Skeletal muscle tissue (tissue), 4 donors: ENCODE data around the gene RPH3AL. TPM values are rescaled to one million over a fixed set of nuclear protein-coding genes. Genes with fewer than 3 reads are reported as not detected.
"Not testable (repeated sequence)": the region's sequence is repeated elsewhere in the genome, so short reads cannot be mapped to it uniquely, and the experiment has no call there.

Experiments
- H3K27ac ChIP-seq: one replicate; pipeline ENCODE4 v1.7.0; 2013; ENCODE audit warnings: mild to moderate bottlenecking, low read depth, low read length, inconsistent platforms
- H3K27me3 ChIP-seq, 3 donors: one replicate each; pipeline ENCODE4 v1.7.0; 2013; ENCODE audit warnings: low read length in 3 of 3; ENCODE audit not compliant: control insufficient read depth in 3 of 3, insufficient read depth in 3 of 3
- H3K36me3 ChIP-seq, 3 donors: one replicate each; pipeline ENCODE4 v1.7.0; 2013; ENCODE audit warnings: low read length in 3 of 3; ENCODE audit not compliant: control insufficient read depth in 3 of 3, insufficient read depth in 3 of 3
- H3K4me1 ChIP-seq, 3 donors: one replicate each; pipeline ENCODE4 v1.7.0; 2013; ENCODE audit warnings: low read length in 3 of 3, mild to moderate bottlenecking in 3 of 3; ENCODE audit not compliant: control insufficient read depth in 3 of 3, insufficient read depth in 3 of 3
- H3K4me3 ChIP-seq, 3 donors: one replicate each; pipeline ENCODE4 v1.7.0; 2013; ENCODE audit warnings: low read length in 3 of 3
- H3K9ac ChIP-seq, 3 donors: one replicate each; pipeline ENCODE4 v1.7.0; 2013; ENCODE audit warnings: low read length in 3 of 3, mild to moderate bottlenecking in 3 of 3, moderate library complexity in 2 of 3, low read depth in 1 of 3
- H3K9me3 ChIP-seq, 3 donors: one replicate each; pipeline ENCODE4 v1.7.0; 2013; ENCODE audit warnings: low read length in 3 of 3; ENCODE audit not compliant: control insufficient read depth in 3 of 3
- total RNA-seq: library from RNA; depleted of rRNA; stranded (reverse); fragments of >200 nt; gene quantifications from one replicate; pipeline ENCODE4 v1.2.3, GENCODE V29; 2014
- donor health status: Osteomylitis.

Gene RPH3AL
- total RNA-seq, 1 donor from 2014 or later = 1.6 TPM

DNA sequence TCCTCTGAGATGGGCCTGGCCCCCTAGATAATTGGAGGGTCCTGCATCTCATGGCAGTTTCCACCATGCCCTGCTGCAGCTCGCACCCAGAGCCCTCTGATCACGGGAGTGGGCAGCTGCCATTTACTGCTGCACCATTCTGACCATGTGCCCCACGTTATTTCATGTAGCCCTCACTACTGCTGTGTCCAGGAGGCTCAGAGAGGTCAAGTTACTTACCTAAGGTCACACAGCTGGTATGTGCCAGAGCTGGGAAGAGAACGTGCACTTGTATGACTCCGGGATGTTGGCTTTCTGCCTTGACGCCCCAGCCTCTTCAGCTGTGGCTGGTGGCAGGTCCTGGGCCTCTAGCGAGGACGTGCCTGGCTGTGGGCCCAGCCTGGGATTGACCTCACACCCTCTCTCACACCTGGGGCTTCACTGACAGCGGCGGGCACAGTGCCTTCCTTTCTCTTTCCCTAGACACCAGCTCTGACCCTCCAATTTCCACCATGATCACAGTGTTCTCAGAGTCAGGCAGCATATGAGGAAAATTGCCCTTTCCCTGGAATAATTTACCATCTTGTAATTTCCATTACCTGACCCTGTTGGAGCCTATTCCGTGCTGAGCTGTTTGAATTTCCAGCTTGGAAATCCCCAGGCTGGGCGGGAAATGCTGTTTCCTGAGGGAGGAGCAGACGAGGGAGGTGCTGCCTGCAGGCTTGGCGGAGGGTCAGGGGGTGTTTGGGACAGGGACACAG, 152.6 kb downstream of the RPH3AL start:
- no peaks in the 10 kb centered on the region for H3K36me3 ChIP-seq
- peaks cover 44 to 72% (median 60%) of the 10 kb centered on the region in 3 donors for H3K27me3 ChIP-seq
- peak overlapping the region in 1 of 3 donors; percentile 45 for H3K4me3 ChIP-seq

DNA sequence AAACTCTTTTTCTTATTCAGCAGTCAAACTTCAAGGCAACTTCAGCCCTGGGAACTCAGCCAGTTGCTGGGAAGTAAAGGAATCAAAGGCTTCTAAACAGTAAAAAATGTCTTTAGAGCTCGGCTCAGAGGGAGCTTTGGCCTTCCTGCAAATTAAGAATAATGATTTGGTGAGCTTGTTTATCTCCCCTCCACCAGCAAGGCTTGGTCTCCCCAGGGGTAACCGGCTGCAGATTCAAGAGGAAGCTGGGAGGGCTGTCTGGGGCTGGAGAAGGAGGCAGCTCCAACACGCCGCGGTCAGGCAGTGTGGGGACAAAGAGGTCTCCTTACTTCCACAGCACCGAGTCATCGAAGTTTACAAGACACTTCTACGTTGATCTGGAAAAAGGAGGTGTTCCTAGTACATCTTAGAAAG, 153.4 kb downstream of the RPH3AL start:
- Histone ChIP-seq H3K27me3 (peaks cover 44 to 71% (median 59%) of the 10 kb centered on the region in 3 donors), H3K9me3 (peaks cover 0 to 3% (median 0%) of the 10 kb centered on the region in 3 donors), H3K4me3 (peak overlapping the region in 1 of 3 donors; percentile 41), H3K36me3 (no peaks in the 10 kb centered on the region), H3K27ac (peak overlapping the region; percentile 34), H3K4me1 (peaks cover 7 to 15% (median 14%) of the 10 kb centered on the region in 3 donors), H3K9ac (no peak overlapping the region)

More for the DNA sequence above, 152.6 kb downstream of the RPH3AL start:
- Histone ChIP-seq H3K4me1 (peaks cover 7 to 15% (median 14%) of the 10 kb centered on the region in 3 donors), H3K9ac (peak overlapping the region in 1 of 3 donors; percentile 50), H3K27ac (peak overlapping the region; percentile 34), H3K9me3 (peaks cover 0 to 3% (median 0%) of the 10 kb centered on the region in 3 donors)

DNA sequence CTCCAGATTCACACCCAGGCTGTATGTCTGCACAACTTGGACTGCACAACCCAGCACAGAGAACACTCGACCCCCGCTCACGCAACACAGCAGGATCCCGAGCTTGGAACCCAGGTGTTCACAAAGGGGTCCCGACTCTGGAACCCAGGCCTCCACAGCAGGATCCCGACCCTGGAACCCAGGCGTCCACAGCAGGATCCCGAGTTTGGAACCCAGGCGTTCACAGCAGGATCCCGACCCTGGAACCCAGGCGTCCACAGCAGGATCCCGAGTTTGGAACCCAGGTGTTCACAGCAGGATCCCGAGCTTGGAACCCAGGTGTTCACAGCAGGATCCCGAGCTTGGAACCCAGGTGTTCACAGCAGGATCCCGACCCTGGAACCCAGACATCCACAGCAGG, 154.4 kb downstream of the RPH3AL start:
- H3K9ac ChIP-seq, H3K9me3 ChIP-seq, H3K27ac ChIP-seq, H3K36me3 ChIP-seq, H3K4me3 ChIP-seq: not testable (repeated sequence)
- peaks cover 7 to 15% (median 14%) of the 10 kb centered on the region in 3 donors for H3K4me1 ChIP-seq
- peaks cover 44 to 73% (median 57%) of the 10 kb centered on the region in 3 donors for H3K27me3 ChIP-seq

DNA sequence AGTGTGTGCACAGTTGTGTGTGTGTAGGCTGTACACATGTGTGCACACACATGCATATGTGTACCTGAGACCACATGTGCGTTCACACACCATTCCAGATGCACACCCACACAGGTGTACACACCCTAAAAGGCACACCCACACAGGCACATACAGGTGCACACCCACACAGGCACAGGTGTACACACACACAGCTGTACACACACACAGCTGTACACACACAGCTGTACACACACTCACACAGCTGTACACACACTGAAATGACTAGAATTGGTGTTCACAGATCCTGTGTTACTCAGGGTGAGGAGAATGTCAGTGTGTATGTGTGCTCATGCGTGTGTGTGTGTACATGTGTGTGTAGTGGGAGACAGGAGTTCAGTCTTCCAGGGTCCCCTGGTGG, 155.3 kb downstream of the RPH3AL start:
- H3K4me1 ChIP-seq = peaks cover 7 to 15% (median 14%) of the 10 kb centered on the region in 3 donors
- H3K27ac ChIP-seq = no peak overlapping the region
- no peaks in the 10 kb centered on the region for H3K36me3 ChIP-seq
- peak overlapping the region in 1 of 3 donors; percentile 25 for H3K9ac ChIP-seq
- peaks cover 0 to 3% (median 0%) of the 10 kb centered on the region in 3 donors for H3K9me3 ChIP-seq
- H3K4me3 ChIP-seq = no peak overlapping the region
- H3K27me3 ChIP-seq = peaks cover 39 to 67% (median 48%) of the 10 kb centered on the region in 3 donors

DNA sequence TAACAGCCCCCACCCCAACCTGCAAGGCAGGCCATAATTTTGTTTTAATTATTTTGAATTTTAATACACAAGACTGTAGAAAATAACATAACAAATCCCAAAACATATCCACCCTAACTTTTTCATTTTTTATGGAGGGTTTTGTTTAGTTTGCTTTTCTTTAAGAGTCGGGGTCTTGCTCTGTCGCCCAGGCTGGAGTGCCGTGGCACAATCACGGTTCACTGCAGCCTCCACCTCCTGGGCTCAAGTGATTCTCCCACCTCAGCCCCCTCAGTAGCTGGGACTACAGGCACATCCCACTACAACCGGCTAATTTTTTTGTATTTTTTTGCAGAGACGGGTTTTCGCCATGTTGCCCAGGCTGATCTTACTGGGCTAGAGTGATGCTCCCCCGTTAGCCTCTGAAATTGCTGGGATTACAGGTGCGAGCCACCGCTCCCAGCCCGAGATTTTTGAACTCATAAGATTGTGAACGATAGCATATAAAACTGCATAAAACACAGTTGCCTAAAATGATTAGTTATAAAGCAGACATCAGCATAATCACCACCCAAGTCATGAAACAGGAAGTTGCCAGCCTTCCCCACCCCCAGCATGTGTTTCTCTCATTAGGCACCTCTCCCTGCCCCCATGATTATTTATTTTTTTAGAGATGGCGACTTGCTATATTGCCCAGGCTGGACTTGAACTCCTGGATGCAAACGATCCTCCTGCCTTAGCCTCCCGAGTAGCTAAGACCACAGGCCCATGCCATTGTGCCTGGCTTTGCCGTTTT, 157.6 kb downstream of the RPH3AL start:
- Histone ChIP-seq H3K4me3 (no peak overlapping the region), H3K27me3 (peaks cover 27 to 49% (median 40%) of the 10 kb centered on the region in 3 donors), H3K9ac (no peak overlapping the region), H3K27ac (no peak overlapping the region), H3K36me3 (no peaks in the 10 kb centered on the region), H3K4me1 (peaks cover 5 to 7% (median 5%) of the 10 kb centered on the region in 3 donors), H3K9me3 (peaks cover 0 to 3% (median 0%) of the 10 kb centered on the region in 3 donors)

DNA sequence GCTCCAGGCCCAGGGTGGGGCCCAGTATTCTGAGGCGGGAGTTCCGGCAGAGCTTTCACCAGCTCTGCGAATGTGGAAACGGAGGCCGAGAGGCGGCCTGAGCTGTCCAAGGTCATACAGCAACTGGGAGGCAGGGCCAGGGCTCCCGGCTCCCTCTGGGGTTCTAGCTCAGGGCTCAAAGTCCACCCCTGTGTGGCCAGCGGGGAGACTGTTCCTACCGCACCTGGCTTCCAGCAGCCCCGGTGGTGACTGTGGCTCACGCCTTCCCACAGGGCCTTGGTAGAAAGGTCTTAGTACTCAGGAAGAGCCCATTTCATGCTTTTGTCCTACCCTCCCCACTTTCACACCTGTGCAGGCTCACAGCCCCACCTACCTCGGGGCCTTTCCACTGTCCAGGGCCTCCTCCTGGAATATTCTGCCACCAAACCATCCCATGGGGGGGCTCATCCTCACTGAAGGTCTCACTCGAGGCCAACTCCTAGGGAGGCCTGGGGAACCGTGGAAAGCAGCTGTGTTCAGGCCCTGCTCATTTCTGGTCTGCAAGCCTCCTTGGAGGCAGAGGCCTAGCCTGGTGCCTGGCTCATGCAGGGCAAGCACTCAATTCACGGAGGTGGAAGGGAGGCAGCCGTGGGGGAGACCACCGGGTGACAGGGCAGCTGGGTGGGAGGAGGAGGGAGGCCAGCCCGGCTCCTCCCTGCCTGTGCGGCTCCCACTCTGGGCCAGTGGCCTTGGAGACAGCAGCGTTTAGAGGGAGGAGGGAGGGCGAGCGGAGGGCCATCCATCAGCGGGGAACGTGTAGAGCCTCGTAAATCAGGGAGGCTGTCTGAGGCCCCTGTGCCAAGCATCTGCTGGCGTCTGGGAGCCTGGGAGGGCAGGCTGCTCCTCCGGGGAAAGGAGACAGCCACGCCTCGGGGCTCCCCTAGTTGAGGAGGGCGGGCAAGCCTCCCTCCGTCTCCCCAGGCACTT, 158.5 kb downstream of the RPH3AL start:
- H3K9ac ChIP-seq = no peak overlapping the region
- H3K4me3 ChIP-seq = no peak overlapping the region
- H3K27me3 ChIP-seq = peaks cover 21 to 43% (median 31%) of the 10 kb centered on the region in 3 donors
- peaks cover 0 to 3% (median 0%) of the 10 kb centered on the region in 3 donors for H3K9me3 ChIP-seq
- H3K36me3 ChIP-seq = no peaks in the 10 kb centered on the region
- H3K4me1 ChIP-seq = no peaks in the 10 kb centered on the region
- H3K27ac ChIP-seq = no peak overlapping the region

DNA sequence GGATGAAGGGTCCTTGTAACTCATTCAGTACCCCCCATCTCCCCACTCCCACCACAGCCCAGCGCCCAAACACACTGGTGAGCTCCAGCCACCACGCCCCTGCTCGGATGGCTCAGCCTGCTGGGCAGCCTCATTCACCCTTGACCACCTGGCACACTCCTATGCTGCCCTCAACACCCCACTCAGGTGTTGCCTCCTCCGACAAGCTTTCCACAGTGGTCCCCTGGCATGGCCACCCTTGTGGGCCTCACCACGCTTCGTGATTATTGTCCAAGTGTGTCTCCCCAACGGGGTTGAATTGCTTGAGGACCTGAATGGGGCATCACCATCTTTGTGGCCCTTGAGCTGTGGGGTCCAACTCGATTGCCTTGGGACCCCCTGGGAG, 159.2 kb downstream of the RPH3AL start:
- no peaks in the 10 kb centered on the region for H3K36me3 ChIP-seq
- no peak overlapping the region for H3K4me3 ChIP-seq
- no peak overlapping the region for H3K27ac ChIP-seq
- H3K27me3 ChIP-seq = peaks cover 21 to 43% (median 31%) of the 10 kb centered on the region in 3 donors
- H3K9ac ChIP-seq = no peak overlapping the region
- peaks cover 0 to 3% (median 0%) of the 10 kb centered on the region in 3 donors for H3K9me3 ChIP-seq
- no peaks in the 10 kb centered on the region for H3K4me1 ChIP-seq

DNA sequence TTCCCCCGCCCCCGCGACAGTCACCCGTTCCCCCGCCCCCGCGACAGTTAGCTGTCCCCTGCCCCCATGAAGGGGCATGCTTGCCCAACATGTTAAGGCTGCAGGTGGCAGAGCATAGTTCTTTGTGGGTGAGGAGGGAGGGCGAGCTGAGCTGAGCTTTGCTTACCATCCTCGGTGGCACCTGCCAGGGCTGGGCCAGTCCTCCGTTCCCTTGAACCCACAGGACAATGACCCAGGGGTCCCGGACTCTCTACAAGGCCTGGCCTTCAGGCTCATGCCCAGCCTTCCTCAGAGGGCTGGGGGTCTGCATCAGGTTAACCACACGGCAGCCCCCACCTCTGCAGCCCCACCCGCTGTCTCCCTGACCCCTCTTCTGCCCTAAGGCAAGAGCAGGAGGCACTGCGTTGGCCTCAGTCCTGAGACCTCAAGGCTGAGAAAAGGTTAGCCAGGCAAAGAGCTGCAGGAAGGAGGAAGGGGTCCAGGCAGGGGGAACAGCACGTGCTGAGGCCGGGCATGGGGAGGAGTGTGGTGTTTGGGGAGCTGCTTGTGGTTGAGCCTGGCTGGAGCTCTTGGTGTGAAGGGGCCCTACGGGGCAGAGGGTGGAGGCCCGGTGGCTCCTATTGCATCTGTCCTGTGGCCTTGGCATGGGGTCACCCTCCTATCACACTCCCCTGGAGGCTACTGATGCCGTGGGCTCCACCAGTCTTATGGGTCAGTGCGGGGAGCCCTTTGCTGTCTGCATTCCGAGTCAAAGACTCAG, 159.8 kb downstream of the RPH3AL start:
- H3K9ac ChIP-seq = no peak overlapping the region
- no peak overlapping the region for H3K27ac ChIP-seq
- peaks cover 0 to 3% (median 0%) of the 10 kb centered on the region in 3 donors for H3K9me3 ChIP-seq
- H3K36me3 ChIP-seq = no peaks in the 10 kb centered on the region
- peaks cover 18 to 37% (median 27%) of the 10 kb centered on the region in 3 donors for H3K27me3 ChIP-seq
- no peak overlapping the region for H3K4me3 ChIP-seq
- no peaks in the 10 kb centered on the region for H3K4me1 ChIP-seq

DNA sequence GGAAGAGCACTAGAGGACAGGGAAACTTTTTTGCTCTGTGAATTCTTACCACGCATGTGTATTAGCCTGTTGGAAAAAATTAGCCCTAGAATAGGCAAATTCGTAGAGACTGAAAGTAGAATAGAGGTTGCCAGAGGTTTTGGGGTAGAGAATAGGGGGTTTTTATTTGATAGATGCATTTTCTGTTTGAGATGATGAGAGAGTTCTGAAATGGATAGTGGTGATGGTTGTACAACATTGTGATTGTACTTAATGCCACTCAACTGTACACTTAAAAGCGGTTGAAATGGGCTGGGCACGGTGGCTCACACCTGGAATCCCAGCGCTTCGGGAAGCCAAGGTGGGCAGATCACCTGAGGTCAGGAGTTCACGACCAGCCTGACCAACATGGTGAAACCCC, 163.2 kb downstream of the RPH3AL start:
- Histone ChIP-seq H3K9ac (no peak overlapping the region), H3K4me1 (peaks cover 0 to 4% (median 3%) of the 10 kb centered on the region in 3 donors), H3K4me3 (no peak overlapping the region), H3K36me3 (no peaks in the 10 kb centered on the region), H3K27ac (no peak overlapping the region), H3K27me3 (peaks cover 0 to 15% (median 12%) of the 10 kb centered on the region in 3 donors), H3K9me3 (no peaks in the 10 kb centered on the region)
